Fibroblast of villous mesenchyme (primary cell): ENCODE data around the gene PRSS12. TPM values are rescaled to one million over a fixed set of nuclear protein-coding genes. Genes with fewer than 3 reads are reported as not detected.

Experiments
- DNase-seq: peaks from one replicate; pipeline ENCODE4 v3.0.0-alpha.2; 2010; ENCODE audit warnings: low read depth
- H3K4me3 ChIP-seq: 2 replicates; pipeline ENCODE4 v1.5.1; 2011; ENCODE audit warnings: low read depth, mild to moderate bottlenecking, low read length
- CTCF ChIP-seq: IDR thresholded peaks from 2 replicates; pipeline ENCODE4 v1.5.1; 2012; ENCODE audit warnings: low read depth, mild to moderate bottlenecking, low read length; ENCODE audit not compliant: insufficient read depth
- total RNA-seq: library from RNA; depleted of rRNA; stranded (reverse); fragments of >200 nt; gene quantifications from 2 replicates; pipeline ENCODE4 v1.2.3, GENCODE V29; 2012

PRSS12 gene
- total RNA-seq, 1 donor: 11.7 TPM

GRCh38 chr4:118289794-118290193 lies 63.0 kb downstream of the PRSS12 start:
- no peak overlapping the region for H3K4me3 ChIP-seq
- DNase-seq: peak; percentile 37
- no peak for TF ChIP-seq CTCF

GRCh38 chr4:118287711-118288451 lies 64.9 kb downstream of the PRSS12 start:
- H3K4me3 ChIP-seq: no peak overlapping the region
- no peak for TF ChIP-seq CTCF
- DNase-seq: peak; percentile 80

- TF ChIP-seq CTCF: no peak
- DNase-seq: no peak
These were observed 66.1 kb downstream of the PRSS12 start for GRCh38 chr4:118286685-118287084.

GRCh38 chr4:118285931-118286330 lies 66.9 kb downstream of the PRSS12 start:
- TF ChIP-seq CTCF: no peak
- DNase-seq: no peak
- H3K4me3 ChIP-seq: no peak overlapping the region

More at GRCh38 chr4:118286685-118287084, 66.1 kb downstream of the PRSS12 start:
- no peak overlapping the region for H3K4me3 ChIP-seq

GRCh38 chr4:118284169-118284568 lies 68.6 kb downstream of the PRSS12 start:
- no peak for TF ChIP-seq CTCF
- DNase-seq: no peak
- no peak overlapping the region for H3K4me3 ChIP-seq

GRCh38 chr4:118282692-118283091 lies 70.1 kb downstream of the PRSS12 start:
- TF ChIP-seq CTCF: no peak
- H3K4me3 ChIP-seq: no peak overlapping the region
- DNase-seq: peak; percentile 33
